Activated CD8-positive, alpha-beta memory T cell treated with anti-CD3 and anti-CD28 coated beads, Interleukin-2, amount 50 U/mL, for 48 hours (primary cell): ENCODE measurements around the gene NXN.
"Not testable (repeated sequence)": the region's sequence is repeated elsewhere in the genome, so short reads cannot be mapped to it uniquely, and the experiment has no call there.

Source experiments
- DNase-seq: peaks from one replicate; pipeline ENCODE4 v3.0.0-alpha.2; 2020

The NXN gene

DNA sequence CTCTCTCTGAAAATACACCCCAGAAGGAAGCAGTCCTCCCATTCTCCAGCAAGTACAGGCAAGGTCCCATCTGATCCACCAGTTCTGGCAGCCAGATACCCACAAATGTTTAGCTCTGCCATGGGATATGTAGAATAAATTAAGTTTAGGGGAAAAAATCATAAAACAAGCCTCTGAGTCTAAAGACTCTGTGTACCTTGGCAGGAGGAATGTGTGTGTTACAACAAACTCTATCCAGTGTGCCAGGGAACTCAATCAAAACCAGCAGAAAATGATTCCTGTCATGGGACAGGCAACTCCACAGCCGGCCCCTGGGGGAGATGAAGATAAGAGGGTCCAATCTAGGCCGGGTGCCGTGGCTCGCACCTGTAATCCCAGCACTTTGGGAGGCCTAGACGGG is 124.0 kb downstream of the NXN start:
- no peak for DNase-seq

DNA sequence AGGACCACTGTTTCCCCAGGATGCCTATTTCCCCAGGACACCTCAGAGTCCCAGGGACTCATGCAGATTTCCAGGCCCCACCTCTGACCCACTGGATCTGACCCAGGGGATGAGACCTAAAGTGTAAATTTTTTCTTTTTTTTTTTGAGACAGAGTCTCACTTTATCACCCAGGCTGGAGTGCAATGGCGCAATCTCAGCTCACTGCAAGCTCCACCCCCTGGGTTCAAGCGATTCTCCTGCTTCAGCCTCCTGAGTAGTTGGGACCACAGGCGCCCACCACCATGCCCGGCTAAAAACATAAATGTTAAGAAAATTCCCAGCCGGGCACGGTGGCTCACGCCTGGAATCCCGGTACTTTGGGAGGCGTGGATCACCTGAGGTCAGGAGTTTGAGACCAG is 126.7 kb downstream of the NXN start:
- DNase-seq = not testable (repeated sequence)

GRCh38 chr17:852349-852748 is 127.2 kb downstream of the NXN start:
- DNase-seq = no peak

- no peak for DNase-seq
Observed at GRCh38 chr17:851924-852323, 127.7 kb downstream of the NXN start.

GRCh38 chr17:850851-851763 is 128.5 kb downstream of the NXN start:
- DNase-seq = no peak

- no peak for DNase-seq
Observed at GRCh38 chr17:850086-850850, 129.3 kb downstream of the NXN start.

DNA sequence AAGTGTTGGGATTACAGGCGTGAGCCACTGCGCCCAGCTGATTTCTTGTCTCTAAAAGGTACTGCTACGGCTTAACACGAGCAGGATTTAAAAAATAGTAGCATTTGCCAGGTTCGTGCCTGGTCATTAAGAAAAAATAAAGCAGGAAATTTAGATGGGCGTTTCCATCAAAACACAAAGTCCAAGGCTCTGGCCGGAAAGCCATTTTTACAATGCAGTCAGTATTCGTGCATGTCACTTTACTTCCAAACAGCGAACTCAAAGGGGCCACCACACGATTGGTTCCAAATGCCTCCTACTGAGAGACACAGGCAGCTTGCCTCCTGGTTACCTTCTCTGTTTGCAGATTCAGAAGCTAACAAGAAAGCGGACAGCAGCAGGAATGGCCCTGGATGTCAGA is 131.2 kb downstream of the NXN start:
- DNase-seq = no peak

GRCh38 chr17:846901-847843 is 132.4 kb downstream of the NXN start:
- DNase-seq = no peak

GRCh38 chr17:841313-841712 is 138.3 kb downstream of the NXN start:
- no peak for DNase-seq

GRCh38 chr17:838486-838885 is 141.1 kb downstream of the NXN start:
- no peak for DNase-seq

GRCh38 chr17:836151-836550 is 143.4 kb downstream of the NXN start:
- no peak for DNase-seq

- DNase-seq = not testable (repeated sequence)
Observed at GRCh38 chr17:835721-836120, 143.9 kb downstream of the NXN start.

DNA sequence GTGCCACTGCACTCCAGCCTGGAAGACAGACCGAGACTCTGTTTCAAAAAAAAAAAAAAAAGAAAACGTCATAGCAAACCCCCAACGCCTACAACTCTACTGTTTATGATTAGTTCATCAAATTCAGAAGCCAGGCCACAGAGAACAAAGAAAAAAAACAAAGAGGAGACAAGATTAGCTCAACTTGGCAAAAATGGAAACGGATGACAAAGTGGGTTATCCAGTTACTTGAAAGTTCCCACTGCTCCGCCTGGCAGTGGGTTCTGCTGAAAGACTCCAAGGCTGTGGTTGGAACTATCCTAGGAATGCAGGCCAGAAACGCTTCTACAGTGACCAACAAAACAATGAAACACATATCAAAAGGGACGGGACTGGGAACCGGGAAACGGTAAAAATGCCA is 144.3 kb downstream of the NXN start:
- no peak for DNase-seq

- no peak for DNase-seq
Observed at GRCh38 chr17:834136-834535, 145.4 kb downstream of the NXN start.

DNA sequence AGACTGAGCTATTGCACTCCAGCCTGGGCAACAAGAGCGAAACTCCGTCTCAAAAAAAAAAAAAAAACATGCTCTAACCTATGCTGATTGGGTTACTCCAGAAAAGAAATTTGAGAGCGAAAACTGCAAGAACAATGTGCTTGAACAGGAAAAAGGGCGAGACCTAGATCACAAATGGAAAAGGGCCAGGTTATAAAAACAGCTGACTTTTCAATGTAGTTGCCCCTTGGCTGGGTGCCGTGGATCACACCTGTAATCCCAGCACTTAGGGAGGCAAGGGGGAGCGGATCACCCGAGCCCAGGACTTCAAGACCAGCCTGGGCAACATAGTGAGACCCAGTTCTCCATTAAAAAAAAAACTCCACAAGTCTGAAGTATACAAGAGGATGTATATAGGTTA is 148.6 kb downstream of the NXN start:
- DNase-seq = no peak

DNA sequence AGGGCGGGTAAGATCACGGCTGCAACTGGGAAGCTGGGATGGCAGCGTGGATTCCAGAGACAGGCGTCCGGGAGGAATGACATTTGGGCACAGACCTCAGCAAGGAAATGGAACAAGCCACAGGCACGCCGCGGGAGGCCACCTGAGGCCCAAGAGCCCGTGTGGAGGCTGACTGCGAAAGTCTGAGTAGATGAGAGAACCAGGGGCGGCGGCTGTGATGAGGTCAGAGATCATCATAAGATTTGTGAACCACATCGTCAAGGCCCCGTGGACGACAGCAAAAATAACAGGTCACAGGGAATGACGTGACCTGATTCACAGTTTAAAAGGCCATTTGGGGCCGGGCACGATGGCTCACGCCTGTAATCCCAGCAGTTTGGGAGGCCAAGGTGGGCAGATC is 149.2 kb downstream of the NXN start:
- DNase-seq = no peak

DNA sequence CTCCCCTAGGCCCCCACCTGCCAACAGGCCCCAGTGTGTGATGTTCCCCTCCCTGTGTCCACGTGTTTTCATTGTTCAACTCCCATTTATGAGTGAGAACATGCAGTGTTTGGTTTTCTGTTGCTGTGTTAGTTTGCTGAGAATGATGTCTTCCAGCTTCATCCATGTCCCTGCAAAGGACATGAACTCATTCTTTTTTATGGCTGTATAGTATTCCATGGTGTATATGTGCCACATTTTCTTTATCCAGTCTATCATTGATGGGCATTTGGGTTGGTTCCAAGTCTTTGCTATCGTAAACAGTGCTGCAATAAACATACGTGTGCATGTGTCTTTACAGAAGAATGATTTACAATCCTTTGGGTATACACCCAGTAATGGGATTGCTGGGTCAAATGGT is 150.0 kb downstream of the NXN start:
- DNase-seq = not testable (repeated sequence)

GRCh38 chr17:828761-829160 is 150.8 kb downstream of the NXN start:
- no peak for DNase-seq

- no peak for DNase-seq
Observed at GRCh38 chr17:826778-827177, 152.8 kb downstream of the NXN start.

GRCh38 chr17:825216-825615 is 154.4 kb downstream of the NXN start:
- no peak for DNase-seq

GRCh38 chr17:824378-824777 is 155.2 kb downstream of the NXN start:
- no peak for DNase-seq

DNA sequence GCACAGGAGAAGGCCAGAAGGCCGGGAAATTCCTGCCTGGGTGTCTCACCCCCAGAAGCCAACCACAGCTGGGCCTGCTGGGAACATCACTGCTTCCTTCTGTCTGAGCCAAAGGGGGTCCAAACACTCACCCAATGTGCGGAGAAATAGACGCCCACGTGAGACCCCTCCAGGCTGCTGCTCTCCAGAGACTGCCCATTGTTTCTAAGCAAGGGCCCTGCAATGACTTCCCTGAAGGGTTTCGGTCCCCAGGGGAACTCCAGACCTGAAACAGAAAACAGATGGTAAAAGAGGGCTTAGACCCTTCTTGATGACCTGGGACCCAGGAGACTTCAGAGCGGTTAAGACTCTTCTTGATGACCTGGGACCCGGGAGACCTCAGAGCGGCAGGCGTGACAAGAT is 156.1 kb downstream of the NXN start:
- no peak for DNase-seq

- DNase-seq = no peak
Observed at GRCh38 chr17:819251-819650, 160.3 kb downstream of the NXN start.
